Esophagus squamous epithelium (tissue), 4 donors: Measurements from ENCODE around the gene MYH14.

Source experiments
- POLR2A ChIP-seq, 4 donors: fragments of 450-650 bp; IDR thresholded peaks; one replicate each; pipeline ENCODE4 v1.6.1; 2017; ENCODE audit warnings: antibody characterized with exemption in 4 of 4, mild to moderate bottlenecking in 4 of 4, moderate library complexity in 3 of 4
- TF ChIP-seq, protein P1 (sequence below), 6 experiments: fragments of 450-650 bp in 4 of 6; fragments of 200-600 bp in 2 of 6; sonication (generic) in 2 of 6; IDR thresholded peaks; one replicate each; pipeline ENCODE4 v1.5.1; 2016 to 2019; ENCODE audit warnings: antibody characterized with exemption in 6 of 6, mild to moderate bottlenecking in 4 of 6, moderate library complexity in 4 of 6

GRCh38 chr19:50202386-50202785 lies 1.0 kb upstream of the MYH14 start:
- TF ChIP-seq, protein P1, sequence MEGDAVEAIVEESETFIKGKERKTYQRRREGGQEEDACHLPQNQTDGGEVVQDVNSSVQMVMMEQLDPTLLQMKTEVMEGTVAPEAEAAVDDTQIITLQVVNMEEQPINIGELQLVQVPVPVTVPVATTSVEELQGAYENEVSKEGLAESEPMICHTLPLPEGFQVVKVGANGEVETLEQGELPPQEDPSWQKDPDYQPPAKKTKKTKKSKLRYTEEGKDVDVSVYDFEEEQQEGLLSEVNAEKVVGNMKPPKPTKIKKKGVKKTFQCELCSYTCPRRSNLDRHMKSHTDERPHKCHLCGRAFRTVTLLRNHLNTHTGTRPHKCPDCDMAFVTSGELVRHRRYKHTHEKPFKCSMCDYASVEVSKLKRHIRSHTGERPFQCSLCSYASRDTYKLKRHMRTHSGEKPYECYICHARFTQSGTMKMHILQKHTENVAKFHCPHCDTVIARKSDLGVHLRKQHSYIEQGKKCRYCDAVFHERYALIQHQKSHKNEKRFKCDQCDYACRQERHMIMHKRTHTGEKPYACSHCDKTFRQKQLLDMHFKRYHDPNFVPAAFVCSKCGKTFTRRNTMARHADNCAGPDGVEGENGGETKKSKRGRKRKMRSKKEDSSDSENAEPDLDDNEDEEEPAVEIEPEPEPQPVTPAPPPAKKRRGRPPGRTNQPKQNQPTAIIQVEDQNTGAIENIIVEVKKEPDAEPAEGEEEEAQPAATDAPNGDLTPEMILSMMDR (IDR thresholded peaks at IDR 0.05), result no peak
- no peak for TF ChIP-seq POLR2A (IDR thresholded peaks at IDR 0.05)
